HepG2 (cell line): ENCODE results near the gene DMTF1. TPM values are rescaled to one million over a fixed set of nuclear protein-coding genes. Genes with fewer than 3 reads are reported as not detected.

ENCODE experiments used
- ASH2L ChIP-seq: fragments of 300-600, 200-600 bp; sonication (generic); IDR thresholded peaks from 2 replicates; pipeline ENCODE4 v1.7.0; 2017; ENCODE audit warnings: low read depth, mild to moderate bottlenecking, moderate library complexity, mixed read lengths, low read length; ENCODE audit not compliant: insufficient read length
- ATF1 ChIP-seq: IDR thresholded peaks from 2 replicates; pipeline ENCODE4 v1.6.1; 2016; ENCODE audit warnings: mild to moderate bottlenecking, control low read depth
- DNMT1 ChIP-seq: sonication (generic); formaldehyde crosslinking; IDR thresholded peaks from 2 replicates; pipeline ENCODE4 v1.5.1; 2020; ENCODE audit warnings: mild to moderate bottlenecking, missing genetic modification reagents
- HCFC1 ChIP-seq: fragments of 150-350 bp; IDR thresholded peaks from 2 replicates; pipeline ENCODE4 v1.6.1; 2014; ENCODE audit warnings: low read depth, low read length
- NR2F1 ChIP-seq, 2 experiments: fragments of 450-650 bp in 1 of 2; formaldehyde crosslinking in 1 of 2; IDR thresholded peaks; 2 replicates each; pipeline versions ENCODE4 v1.5.0 to v1.6.1; 2016 to 2020; ENCODE audit warnings: mild to moderate bottlenecking in 1 of 2, missing compliant biosample characterization in 1 of 2, missing genetic modification reagents in 1 of 2, moderate library complexity in 1 of 2
- PAX8 ChIP-seq: sonication (generic); formaldehyde crosslinking; IDR thresholded peaks from 2 replicates; pipeline ENCODE4 v1.8.0; 2022; ENCODE audit warnings: mild to moderate bottlenecking, missing genetic modification reagents, borderline replicate concordance
- SMAD3 ChIP-seq: sonication (generic); formaldehyde crosslinking; IDR thresholded peaks from 2 replicates; pipeline ENCODE4 v1.4.0; 2020; ENCODE audit warnings: missing genetic modification reagents
- SRF ChIP-seq: IDR thresholded peaks from 2 replicates; pipeline ENCODE4 v1.6.1; 2011; ENCODE audit warnings: mild to moderate bottlenecking, low read depth, low read length, moderate library complexity
- SRSF4 ChIP-seq: fragments of 200-400 bp; formaldehyde crosslinking; IDR thresholded peaks from one replicate; pipeline ENCODE4 v1.6.1; 2018; ENCODE audit warnings: mild to moderate bottlenecking, low read depth, low read length, moderate library complexity; ENCODE audit not compliant: poor library complexity, severe bottlenecking
- ZMYM3 ChIP-seq: sonication (generic); formaldehyde crosslinking; IDR thresholded peaks from 2 replicates; pipeline ENCODE4 v1.5.1; 2020; ENCODE audit warnings: mild to moderate bottlenecking, missing genetic modification reagents
- ZNF367 ChIP-seq: sonication (generic); formaldehyde crosslinking; IDR thresholded peaks from 2 replicates; pipeline ENCODE4 v1.4.0; 2020; ENCODE audit warnings: missing genetic modification reagents, borderline replicate concordance
- ZNF577 ChIP-seq: sonication (generic); formaldehyde crosslinking; IDR thresholded peaks from 2 replicates; pipeline ENCODE4 v1.4.0; 2020; ENCODE audit warnings: mild to moderate bottlenecking, low read depth, missing genetic modification reagents, borderline replicate concordance
- ZNF772 ChIP-seq: sonication (generic); formaldehyde crosslinking; IDR thresholded peaks from 2 replicates; pipeline ENCODE4 v1.5.0; 2020; ENCODE audit warnings: mild to moderate bottlenecking, missing genetic modification reagents
- polyA plus RNA-seq, 8 experiments: library from polyadenylated mRNA; depleted of rRNA in 3 of 8; stranded (reverse) in 7 of 8; unstranded in 1 of 8; fragments of >200 nt; fragmentation: Illumina TruSeq in 4 of 8; extraction: Trizol in 4 of 8; gene quantifications; 2 replicates each; pipeline versions ENCODE4 v1.2.1 to v1.2.3, GENCODE V29; 2011 to 2016; ENCODE audit warnings: low read depth in 4 of 8, missing spikeins in 1 of 8, mixed read lengths in 1 of 8; ENCODE audit not compliant: insufficient read depth in 1 of 8
- total RNA-seq, 5 experiments: library from RNA; depleted of rRNA; stranded (reverse); fragments of >200 nt; fragmentation: Illumina TruSeq; extraction: Trizol; gene quantifications; 2 replicates each; pipeline ENCODE4 v1.2.3, GENCODE V29; 2016; ENCODE audit warnings: low read depth in 1 of 5
- TF ChIP-seq, protein P1 (sequence below): sonication (generic); formaldehyde crosslinking; IDR thresholded peaks from 2 replicates; pipeline ENCODE4 v1.5.0; 2020; ENCODE audit warnings: mild to moderate bottlenecking, missing genetic modification reagents, borderline replicate concordance
- TF ChIP-seq, protein P2 (sequence below): sonication (generic); formaldehyde crosslinking; IDR thresholded peaks from 2 replicates; pipeline ENCODE4 v1.5.1; 2020; ENCODE audit warnings: mild to moderate bottlenecking, missing genetic modification reagents, borderline replicate concordance

DMTF1 gene
- total and polyA plus RNA-seq, 2 of the 13 experiments (the other 11 are each of a cell fraction or from before 2014, with no cell fraction given) = 45.8 to 132 TPM

DNA sequence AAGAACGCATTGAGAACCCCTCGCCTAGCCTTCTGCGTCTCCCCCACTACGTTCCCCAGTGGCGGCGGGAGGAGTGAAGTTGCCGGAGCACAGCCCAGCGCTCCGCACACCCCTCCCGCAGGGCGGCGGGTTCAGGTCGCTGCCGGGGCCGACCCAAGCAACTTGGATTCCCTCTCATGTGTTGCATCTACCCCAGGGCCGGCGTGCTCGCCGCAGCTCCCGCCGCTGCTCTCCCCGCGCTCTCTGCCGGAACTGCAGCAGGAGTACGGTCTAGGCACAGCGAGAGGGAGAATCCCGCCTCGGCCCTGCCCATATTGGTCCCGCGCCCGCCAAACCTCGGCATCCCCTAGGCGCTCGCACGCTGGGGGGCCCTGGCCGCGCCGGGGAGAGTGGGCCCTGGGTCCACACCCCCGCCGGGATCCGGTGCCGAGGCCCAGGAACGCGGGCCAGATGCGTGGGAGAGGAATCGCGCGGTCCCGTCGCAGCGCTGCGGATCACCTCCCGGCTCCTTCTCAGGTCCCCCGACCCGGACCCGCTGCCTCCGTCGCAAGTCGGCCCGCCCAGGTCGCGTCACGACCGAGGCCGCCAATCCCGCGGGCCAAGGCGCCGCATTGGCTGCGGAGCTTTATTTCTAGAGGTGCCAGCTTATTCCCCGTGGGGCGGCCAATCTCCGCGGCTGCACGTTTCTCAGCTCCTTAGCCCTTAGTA, 67.9 kb downstream of the DMTF1 start (continued):
- TF ChIP-seq, protein P1, sequence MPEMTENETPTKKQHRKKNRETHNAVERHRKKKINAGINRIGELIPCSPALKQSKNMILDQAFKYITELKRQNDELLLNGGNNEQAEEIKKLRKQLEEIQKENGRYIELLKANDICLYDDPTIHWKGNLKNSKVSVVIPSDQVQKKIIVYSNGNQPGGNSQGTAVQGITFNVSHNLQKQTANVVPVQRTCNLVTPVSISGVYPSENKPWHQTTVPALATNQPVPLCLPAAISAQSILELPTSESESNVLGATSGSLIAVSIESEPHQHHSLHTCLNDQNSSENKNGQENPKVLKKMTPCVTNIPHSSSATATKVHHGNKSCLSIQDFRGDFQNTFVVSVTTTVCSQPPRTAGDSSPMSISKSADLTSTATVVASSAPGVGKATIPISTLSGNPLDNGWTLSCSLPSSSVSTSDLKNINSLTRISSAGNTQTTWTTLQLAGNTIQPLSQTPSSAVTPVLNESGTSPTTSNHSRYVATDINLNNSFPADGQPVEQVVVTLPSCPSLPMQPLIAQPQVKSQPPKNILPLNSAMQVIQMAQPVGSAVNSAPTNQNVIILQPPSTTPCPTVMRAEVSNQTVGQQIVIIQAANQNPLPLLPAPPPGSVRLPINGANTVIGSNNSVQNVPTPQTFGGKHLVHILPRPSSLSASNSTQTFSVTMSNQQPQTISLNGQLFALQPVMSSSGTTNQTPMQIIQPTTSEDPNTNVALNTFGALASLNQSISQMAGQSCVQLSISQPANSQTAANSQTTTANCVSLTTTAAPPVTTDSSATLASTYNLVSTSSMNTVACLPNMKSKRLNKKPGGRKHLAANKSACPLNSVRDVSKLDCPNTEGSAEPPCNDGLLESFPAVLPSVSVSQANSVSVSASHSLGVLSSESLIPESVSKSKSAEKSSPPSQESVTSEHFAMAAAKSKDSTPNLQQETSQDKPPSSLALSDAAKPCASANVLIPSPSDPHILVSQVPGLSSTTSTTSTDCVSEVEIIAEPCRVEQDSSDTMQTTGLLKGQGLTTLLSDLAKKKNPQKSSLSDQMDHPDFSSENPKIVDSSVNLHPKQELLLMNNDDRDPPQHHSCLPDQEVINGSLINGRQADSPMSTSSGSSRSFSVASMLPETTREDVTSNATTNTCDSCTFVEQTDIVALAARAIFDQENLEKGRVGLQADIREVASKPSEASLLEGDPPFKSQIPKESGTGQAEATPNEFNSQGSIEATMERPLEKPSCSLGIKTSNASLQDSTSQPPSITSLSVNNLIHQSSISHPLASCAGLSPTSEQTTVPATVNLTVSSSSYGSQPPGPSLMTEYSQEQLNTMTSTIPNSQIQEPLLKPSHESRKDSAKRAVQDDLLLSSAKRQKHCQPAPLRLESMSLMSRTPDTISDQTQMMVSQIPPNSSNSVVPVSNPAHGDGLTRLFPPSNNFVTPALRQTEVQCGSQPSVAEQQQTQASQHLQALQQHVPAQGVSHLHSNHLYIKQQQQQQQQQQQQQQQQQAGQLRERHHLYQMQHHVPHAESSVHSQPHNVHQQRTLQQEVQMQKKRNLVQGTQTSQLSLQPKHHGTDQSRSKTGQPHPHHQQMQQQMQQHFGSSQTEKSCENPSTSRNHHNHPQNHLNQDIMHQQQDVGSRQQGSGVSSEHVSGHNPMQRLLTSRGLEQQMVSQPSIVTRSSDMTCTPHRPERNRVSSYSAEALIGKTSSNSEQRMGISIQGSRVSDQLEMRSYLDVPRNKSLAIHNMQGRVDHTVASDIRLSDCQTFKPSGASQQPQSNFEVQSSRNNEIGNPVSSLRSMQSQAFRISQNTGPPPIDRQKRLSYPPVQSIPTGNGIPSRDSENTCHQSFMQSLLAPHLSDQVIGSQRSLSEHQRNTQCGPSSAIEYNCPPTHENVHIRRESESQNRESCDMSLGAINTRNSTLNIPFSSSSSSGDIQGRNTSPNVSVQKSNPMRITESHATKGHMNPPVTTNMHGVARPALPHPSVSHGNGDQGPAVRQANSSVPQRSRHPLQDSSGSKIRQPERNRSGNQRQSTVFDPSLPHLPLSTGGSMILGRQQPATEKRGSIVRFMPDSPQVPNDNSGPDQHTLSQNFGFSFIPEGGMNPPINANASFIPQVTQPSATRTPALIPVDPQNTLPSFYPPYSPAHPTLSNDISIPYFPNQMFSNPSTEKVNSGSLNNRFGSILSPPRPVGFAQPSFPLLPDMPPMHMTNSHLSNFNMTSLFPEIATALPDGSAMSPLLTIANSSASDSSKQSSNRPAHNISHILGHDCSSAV = no peak
- no peak for TF ChIP-seq NR2F1 (CRISPR knock-in tag; IDR thresholded peaks at IDR 0.05)
- TF ChIP-seq ASH2L = peak; percentile 57
- no peak for TF ChIP-seq PAX8
- no peak for TF ChIP-seq DNMT1 (CRISPR knock-in tag)
- TF ChIP-seq ATF1 = 0 out of 2 replicates have a peak, but pooled peaks have one; percentile 50
- TF ChIP-seq ZNF772 (CRISPR knock-in tag) = no peak
- no peak for TF ChIP-seq SRSF4
- no peak for TF ChIP-seq ZNF367 (CRISPR knock-in tag)
- TF ChIP-seq HCFC1 = no peak
- 0 out of 2 replicates have a peak, but pooled peaks have one; percentile 33 for TF ChIP-seq ZMYM3 (CRISPR knock-in tag)
- no peak for TF ChIP-seq ZNF577 (CRISPR knock-in tag)
- no peak for TF ChIP-seq SRF
- TF ChIP-seq, protein P2, sequence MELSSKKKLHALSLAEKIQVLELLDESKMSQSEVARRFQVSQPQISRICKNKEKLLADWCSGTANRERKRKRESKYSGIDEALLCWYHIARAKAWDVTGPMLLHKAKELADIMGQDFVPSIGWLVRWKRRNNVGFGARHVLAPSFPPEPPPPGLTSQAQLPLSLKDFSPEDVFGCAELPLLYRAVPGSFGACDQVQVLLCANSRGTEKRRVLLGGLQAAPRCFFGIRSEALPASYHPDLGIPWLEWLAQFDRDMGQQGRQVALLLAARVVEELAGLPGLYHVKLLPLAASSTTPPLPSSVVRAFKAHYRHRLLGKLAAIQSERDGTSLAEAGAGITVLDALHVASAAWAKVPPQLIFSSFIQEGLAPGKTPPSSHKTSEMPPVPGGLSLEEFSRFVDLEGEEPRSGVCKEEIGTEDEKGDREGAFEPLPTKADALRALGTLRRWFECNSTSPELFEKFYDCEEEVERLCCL (CRISPR knock-in tag) = no peak; the same call in 1 of the 2 replicates
- no peak for TF ChIP-seq SMAD3 (CRISPR knock-in tag)
